Measurements from ENCODE around the gene MRPS11. TPM values are rescaled to one million over a fixed set of nuclear protein-coding genes. Genes with fewer than 3 reads are reported as not detected.

The MRPS11 gene
- total and polyA plus RNA-seq, 9 of the 15 experiments (the other 6 are each of a cell fraction or from before 2014, with no cell fraction given): 28.3 to 83.2 (median 53.1) TPM

- Histone ChIP-seq H3K9me3 (replicated peaks; ENCODE audit: control insufficient read depth, insufficient read depth, low read depth, low read length) (no peaks in the 10 kb centered on the region), H3K4me2 (ENCODE audit: insufficient read depth, low read length) (no peak overlapping the region), H3K27ac (ENCODE audit: extremely low read depth, low read depth, low read length) (no peak overlapping the region), H3K9ac (ENCODE audit: insufficient read depth in 1 of 2, low read depth in 2 of 2, low read length in 2 of 2) (no peak overlapping the region), H3K4me3 (no peak overlapping the region), H3K4me1 (replicated peaks in 1 of 2; ENCODE audit: control insufficient read depth in 2 of 2, insufficient read depth in 2 of 2, low read length in 2 of 2) (0 out of 5 replicates have a peak, but pooled peaks cover 0 to 4% of the 10 kb centered on the region in 2 experiments), H3K79me2 (ENCODE audit: control insufficient read depth, insufficient read depth, low read length) (no peaks in the 10 kb centered on the region), H3K27me3 (ENCODE audit: control insufficient read depth in 2 of 2, insufficient read depth in 2 of 2, low read length in 2 of 2) (peaks cover 18 to 33% of the 10 kb centered on the region in 2 experiments), H4K20me1 (replicated peaks; ENCODE audit: control insufficient read depth, insufficient read depth, low read length) (no peaks in the 10 kb centered on the region; the same call in 1 of the 2 replicates), H3K9me1 (ENCODE audit: control insufficient read depth, insufficient read depth, low read length) (no peaks in the 10 kb centered on the region), H3K36me3 (ENCODE audit: control insufficient read depth, insufficient read depth, low read length) (no peaks in the 10 kb centered on the region), H2AFZ (ENCODE audit: low read depth, low read length) (no peak overlapping the region)
- in situ Hi-C loops (cut with MboI): no loop called here
- DNase-seq (ENCODE audit: extremely low read depth in 1 of 4, low spot score in 3 of 4) (no peak), FAIRE-seq (no peak), ATAC-seq (no peak)
- WGBS (ENCODE audit: insufficient coverage, low coverage, missing lambda C conversion rate): 1% methylated on average over 6 of the region's 9 CpGs
- POLR2A ChIA-PET: interaction anchor here (1.1 kb wide), 2 partner anchors 17 to 30 kb away, joined by 3 read pairs; no protein-coding TSS in a partner anchor
- CTCF ChIA-PET (ENCODE audit: low intra/inter-chr PET ratio): no interaction called here
- intact Hi-C loops (cut with micrococcal nuclease): no loop called here
- no TSS peak for BruUV-seq (replicated peaks)
- TF ChIP-seq SMARCE1 (IDR thresholded peaks at IDR 0.05): no peak
- TF ChIP-seq ZBTB40 (IDR thresholded peaks at IDR 0.05): no peak
- no peak for TF ChIP-seq ZBTB40 (CRISPR knock-in tag; IDR thresholded peaks at IDR 0.05)
- TF ChIP-seq BACH1 (tag; IDR thresholded peaks at IDR 0.05): no peak
- no peak for TF ChIP-seq COPS2 (conservative IDR thresholded peaks at IDR 0.05)
- no peak for TF ChIP-seq FOXO4 (CRISPR knock-in tag; IDR thresholded peaks at IDR 0.05)
- TF ChIP-seq MYC (IDR thresholded peaks at IDR 0.05; ENCODE audit: low read depth, low read length): no peak
- TF ChIP-seq MYC (CRISPR knock-in tag; IDR thresholded peaks at IDR 0.05; ENCODE audit: borderline replicate concordance, low read depth): no peak
- no peak for TF ChIP-seq ESRRB (CRISPR knock-in tag; IDR thresholded peaks at IDR 0.05; ENCODE audit: borderline replicate concordance)
Measured at GRCh38 chr15:88428053-88428452, 39.5 kb upstream of the MRPS11 start.

Data from K562 (cell line).